Stomach (tissue), 9 donors: ENCODE data around the gene SKI. TPM values are rescaled to one million over a fixed set of nuclear protein-coding genes. Genes with fewer than 3 reads are reported as not detected.

Experiments used
- DNase-seq, 2 donors: peaks; one replicate each; pipeline versions ENCODE4 v3.0.0 to v3.0.0-alpha.2; 2013 to 2019
- H3K27ac ChIP-seq, 5 donors: fragments of 200-600 bp in 4 of 5; sonication (generic) in 4 of 5; one replicate each; pipeline ENCODE4 v1.5.1; 2013 to 2019; ENCODE audit warnings: mild to moderate bottlenecking in 1 of 5, moderate library complexity in 1 of 5
- H3K27me3 ChIP-seq, 3 donors: fragments of 200-600 bp; sonication (generic); one replicate each; pipeline ENCODE4 v1.5.1; 2017 to 2019; ENCODE audit warnings: mixed run types in 1 of 3
- H3K36me3 ChIP-seq, 4 donors: fragments of 200-600 bp; sonication (generic); 1 replicate in 3 of 4; 2 replicates in 1 of 4; pipeline ENCODE4 v1.5.1; 2016 to 2019
- H3K4me1 ChIP-seq, 4 donors: fragments of 200-600 bp; sonication (generic); one replicate each; pipeline ENCODE4 v1.5.1; 2016 to 2019
- H3K4me3 ChIP-seq, 4 donors: fragments of 200-600 bp; sonication (generic) in 3 of 4; one replicate each; pipeline ENCODE4 v1.5.1; 2016 to 2019; ENCODE audit warnings: mild to moderate bottlenecking in 1 of 4
- H3K9me3 ChIP-seq, 4 donors: fragments of 200-600 bp; sonication (generic); one replicate each; pipeline ENCODE4 v1.5.1; 2016 to 2019
- EP300 ChIP-seq: sonication (generic); formaldehyde crosslinking; IDR thresholded peaks from one replicate; pipeline ENCODE4 v1.6.1; 2017; ENCODE audit warnings: antibody characterized with exemption
- POLR2A ChIP-seq, 4 donors: fragments of 450-650 bp; IDR thresholded peaks; one replicate each; pipeline ENCODE4 v1.6.1; 2016; ENCODE audit warnings: antibody characterized with exemption in 4 of 4, control low read depth in 2 of 4, mild to moderate bottlenecking in 1 of 4, moderate library complexity in 1 of 4
- POLR2AphosphoS5 ChIP-seq, 3 donors: sonication (generic); formaldehyde crosslinking; IDR thresholded peaks; one replicate each; pipeline ENCODE4 v1.6.1; 2016; ENCODE audit warnings: antibody characterized with exemption in 3 of 3
- WGBS, 5 donors: extraction: QIAGEN DNeasy Blood & Tissue Kit in 3 of 5; methylation state at CpG; one replicate each; pipeline versions ENCODE4 v1.1.5 to v1.1.7; 2013 to 2018; 5-methylcytosine and 5-hydroxymethylcytosine counted together
- intact Hi-C: fragments of 100-400 bp; cut with DNase I; formaldehyde crosslinking; loops from one replicate; pipeline ENCODE4 v1.15.1; 2023; ENCODE audit warnings: low total_unique reads
- polyA plus RNA-seq, 3 donors: library from polyadenylated mRNA; stranded (reverse); fragments of 200-250 nt; gene quantifications; one replicate each; pipeline ENCODE4 v1.2.3, GENCODE V29; 2013
- total RNA-seq, 5 donors: library from RNA; depleted of rRNA; stranded (reverse); fragments of >200 nt; gene quantifications; one replicate each; pipeline versions ENCODE4 v1.1.0 to v1.2.3, GENCODE V29; 2014 to 2016
- TF ChIP-seq, protein P1 (sequence below), 7 experiments: fragments of 450-650 bp in 4 of 7; fragments of 200-600 bp in 3 of 7; sonication (generic) in 3 of 7; IDR thresholded peaks; one replicate each; pipeline ENCODE4 v1.5.1; 2016 to 2019; ENCODE audit warnings: antibody characterized with exemption in 7 of 7, control low read depth in 2 of 7, mild to moderate bottlenecking in 1 of 7
- donor health status: healthy with polysubstance abuse.
- donor health status: Bipolar disorder and iron deficiency.
- donor health status: healthy.

SKI gene
- total and polyA plus RNA-seq, 8 donors, result 7.4 to 84.0 (median 21.0) TPM

DNA sequence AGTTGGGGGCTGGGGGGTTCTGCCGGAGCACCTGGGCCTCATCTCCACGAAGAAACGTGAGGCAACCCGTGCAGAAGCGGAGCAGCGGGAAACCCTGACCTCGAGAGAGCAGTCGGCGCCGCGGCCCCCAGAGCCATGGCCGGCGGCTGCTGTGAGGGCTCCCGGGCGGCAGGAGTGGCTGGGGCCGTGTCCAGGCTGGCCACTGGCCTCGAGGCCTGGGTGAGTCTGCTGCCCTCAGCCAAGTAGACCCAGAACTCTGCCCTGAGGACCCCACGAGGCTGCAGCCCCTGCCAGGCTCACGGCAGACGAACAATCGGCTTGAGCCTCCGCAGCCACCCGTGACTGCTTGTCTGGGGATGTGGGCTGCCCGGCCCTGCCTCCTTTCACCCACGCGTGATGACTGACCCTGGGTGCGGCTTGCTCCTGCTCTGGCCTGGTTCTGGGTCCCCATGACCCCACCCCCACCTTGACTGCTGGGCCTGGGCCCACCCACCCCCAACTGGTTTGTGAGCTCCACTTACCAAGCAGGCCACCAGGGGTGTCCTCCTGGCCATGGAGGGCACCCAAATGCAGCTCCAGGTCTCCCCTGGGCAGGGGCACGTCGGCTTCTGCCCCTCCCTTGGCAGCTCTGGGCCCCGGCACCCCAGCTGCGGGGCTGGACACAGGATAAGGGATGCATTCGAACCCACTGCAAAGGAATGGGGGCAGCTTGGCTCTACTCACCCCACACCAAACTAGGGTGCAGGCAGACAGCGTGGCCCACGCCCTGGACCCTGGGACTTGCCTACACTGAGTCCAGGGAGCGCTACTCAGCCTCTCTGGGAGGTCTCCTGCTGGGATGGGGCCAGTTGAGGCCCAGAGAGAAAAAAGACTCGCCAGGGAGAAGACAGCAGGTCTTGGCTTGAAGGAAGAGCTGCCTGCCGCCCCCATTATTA lies 129.1 kb downstream of the SKI start:
- intact Hi-C loops, result no loop called here
- H3K27ac ChIP-seq, result no peak overlapping the region
- TF ChIP-seq, protein P1, sequence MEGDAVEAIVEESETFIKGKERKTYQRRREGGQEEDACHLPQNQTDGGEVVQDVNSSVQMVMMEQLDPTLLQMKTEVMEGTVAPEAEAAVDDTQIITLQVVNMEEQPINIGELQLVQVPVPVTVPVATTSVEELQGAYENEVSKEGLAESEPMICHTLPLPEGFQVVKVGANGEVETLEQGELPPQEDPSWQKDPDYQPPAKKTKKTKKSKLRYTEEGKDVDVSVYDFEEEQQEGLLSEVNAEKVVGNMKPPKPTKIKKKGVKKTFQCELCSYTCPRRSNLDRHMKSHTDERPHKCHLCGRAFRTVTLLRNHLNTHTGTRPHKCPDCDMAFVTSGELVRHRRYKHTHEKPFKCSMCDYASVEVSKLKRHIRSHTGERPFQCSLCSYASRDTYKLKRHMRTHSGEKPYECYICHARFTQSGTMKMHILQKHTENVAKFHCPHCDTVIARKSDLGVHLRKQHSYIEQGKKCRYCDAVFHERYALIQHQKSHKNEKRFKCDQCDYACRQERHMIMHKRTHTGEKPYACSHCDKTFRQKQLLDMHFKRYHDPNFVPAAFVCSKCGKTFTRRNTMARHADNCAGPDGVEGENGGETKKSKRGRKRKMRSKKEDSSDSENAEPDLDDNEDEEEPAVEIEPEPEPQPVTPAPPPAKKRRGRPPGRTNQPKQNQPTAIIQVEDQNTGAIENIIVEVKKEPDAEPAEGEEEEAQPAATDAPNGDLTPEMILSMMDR (IDR thresholded peaks at IDR 0.05), result no peak
- TF ChIP-seq EP300 (no peak), POLR2AphosphoS5 (IDR thresholded peaks at IDR 0.05) (no peak), POLR2A (IDR thresholded peaks at IDR 0.05) (no peak)
- DNase-seq, result no peak
- peaks cover 10 to 28% (median 14%) of the 10 kb centered on the region in 4 donors for H3K4me1 ChIP-seq
- no peaks in the 10 kb centered on the region for H3K9me3 ChIP-seq
- H3K4me3 ChIP-seq, result no peak overlapping the region
- peaks cover 0 to 14% (median 6%) of the 10 kb centered on the region in 4 donors for H3K36me3 ChIP-seq
- WGBS, 5 donors, result 83 to 93% (median 91%) methylated on average over 21 to 37 of the region's 37 CpGs
- H3K27me3 ChIP-seq, result no peaks in the 10 kb centered on the region

DNA sequence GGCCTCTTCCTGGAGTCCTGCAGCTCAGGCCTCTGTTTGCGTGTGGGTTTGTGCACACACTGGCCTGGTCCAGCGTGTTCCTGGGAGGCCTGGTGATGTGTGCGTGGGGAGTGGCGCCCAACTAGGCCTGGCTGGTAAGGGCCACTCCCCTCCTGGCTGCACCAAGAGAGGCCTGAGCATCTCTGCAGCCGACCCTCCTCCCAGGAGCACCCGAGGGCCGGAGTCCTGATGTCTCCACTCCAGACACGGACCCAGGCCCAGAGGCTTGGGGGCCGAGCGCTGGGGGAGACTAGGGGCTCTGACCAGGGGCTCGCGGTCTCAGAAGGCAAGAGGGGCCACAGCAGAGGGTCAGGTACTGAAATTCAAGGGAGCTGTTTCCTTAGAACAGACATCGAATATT lies 130.0 kb downstream of the SKI start:
- intact Hi-C loops, result no loop called here
- no peak overlapping the region for H3K27ac ChIP-seq
- DNase-seq, result no peak
- peaks cover 6 to 20% (median 7%) of the 10 kb centered on the region in 4 donors for H3K4me1 ChIP-seq
- H3K36me3 ChIP-seq, result peaks cover 0 to 14% (median 6%) of the 10 kb centered on the region in 4 donors
- 79 to 98% (median 87%) methylated on average over 5 to 13 of the region's 13 CpGs for whole genome bisulfite sequencing, 5 donors
- TF ChIP-seq, protein P1 (IDR thresholded peaks at IDR 0.05), result no peak
- TF ChIP-seq POLR2AphosphoS5 (IDR thresholded peaks at IDR 0.05) (no peak), POLR2A (IDR thresholded peaks at IDR 0.05) (no peak), EP300 (no peak)
- H3K27me3 ChIP-seq, result no peaks in the 10 kb centered on the region
- no peak overlapping the region for H3K4me3 ChIP-seq
- H3K9me3 ChIP-seq, result peaks cover 0 to under 1% (median 0%) of the 10 kb centered on the region in 4 donors

DNA sequence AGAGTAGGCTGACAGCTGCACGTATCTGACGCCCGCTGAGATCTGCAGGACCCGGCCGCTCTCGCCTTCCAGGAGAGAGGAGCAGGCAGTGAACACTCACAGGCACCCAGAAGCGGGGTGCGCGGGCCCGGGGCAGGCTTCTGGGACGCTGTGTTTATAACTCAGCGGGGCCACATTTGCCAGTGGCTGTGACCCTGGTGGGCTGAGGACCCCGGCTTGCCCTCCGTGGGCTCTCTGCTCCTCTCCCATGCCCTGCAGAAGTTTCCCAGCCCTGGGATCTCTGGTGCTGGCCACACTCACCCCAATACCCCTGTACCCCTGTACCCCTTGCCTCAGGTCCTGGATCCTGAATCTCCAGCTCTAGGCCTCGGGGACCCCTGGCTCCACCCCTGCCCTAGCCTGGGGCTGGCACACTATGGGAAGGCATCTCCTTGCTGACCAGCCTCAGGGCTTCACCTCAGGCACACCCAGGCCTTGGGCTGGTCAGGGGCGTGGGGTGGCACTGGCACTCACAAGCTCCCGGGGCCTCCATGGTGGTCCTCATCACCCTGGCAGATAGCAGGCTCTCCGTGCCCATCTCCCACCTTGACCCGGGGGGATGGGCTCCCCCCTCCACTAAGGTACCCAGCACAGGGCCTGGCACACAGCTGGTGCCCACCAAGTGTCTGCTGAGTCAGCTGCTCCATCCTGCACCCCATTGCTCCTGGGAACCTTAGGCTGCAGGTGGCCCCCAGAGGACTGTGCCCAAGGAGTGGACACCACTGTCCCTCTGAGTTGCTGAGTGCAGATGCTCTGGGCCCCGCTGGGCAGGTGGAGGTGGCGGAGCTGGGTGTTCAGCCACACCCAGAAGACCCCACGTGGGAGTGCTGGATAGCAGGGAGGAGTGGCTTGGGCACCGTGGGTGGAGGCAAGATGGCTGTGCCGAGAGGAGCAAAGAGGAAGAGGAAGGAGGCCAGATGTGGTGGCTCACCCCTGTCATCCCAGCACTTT lies 130.8 kb downstream of the SKI start:
- no peak overlapping the region for H3K27ac ChIP-seq

More for the DNA sequence above, 130.8 kb downstream of the SKI start:
- Histone ChIP-seq H3K9me3 (peaks cover 0 to 7% (median 2%) of the 10 kb centered on the region in 4 donors), H3K36me3 (peaks cover 0 to 14% (median 6%) of the 10 kb centered on the region in 4 donors), H3K27me3 (no peaks in the 10 kb centered on the region), H3K4me3 (no peak overlapping the region), H3K4me1 (peaks cover 0 to 14% (median 0%) of the 10 kb centered on the region in 4 donors)
- no peak for DNase-seq
- intact Hi-C loops, result no loop called here
- 84 to 93% (median 89%) methylated on average over 17 to 24 of the region's 24 CpGs for WGBS, 5 donors
- TF ChIP-seq POLR2AphosphoS5 (IDR thresholded peaks at IDR 0.05) (no peak), EP300 (no peak), POLR2A (IDR thresholded peaks at IDR 0.05) (no peak)
- TF ChIP-seq, protein P1 (IDR thresholded peaks at IDR 0.05), result no peak

Other genes starting within 250 kb of the SKI start
- gene CFAP74, start 224.5 kb upstream of the SKI start, total RNA-seq, result under 1 TPM in 1 of 5 donors, not detected in 4; under 0.01 TPM
- gene CFAP74, start 224.5 kb upstream of the SKI start, polyA plus RNA-seq, result not detected
- gene GABRD, start 209.0 kb upstream of the SKI start, total RNA-seq, result 1 to 10 TPM in 1 of 5 donors, not detected in 4; 1.5 TPM
- under 1 TPM in 2 of 3 donors, not detected in 1; 0.50 to 0.95 TPM for gene GABRD, start 209.0 kb upstream of the SKI start, polyA plus RNA-seq
- 10 to 100 TPM; 11.1 to 55.8 (median 21.3) TPM for gene PRKCZ, start 177.9 kb upstream of the SKI start, total RNA-seq
- 10 to 100 TPM; 23.7 to 38.8 (median 27.3) TPM for gene PRKCZ, start 177.9 kb upstream of the SKI start, polyA plus RNA-seq
- gene FAAP20, start 33.5 kb upstream of the SKI start, total RNA-seq, result 100 to 1,000 TPM in 1 of 5 donors, 10 to 100 TPM in 3, 1 to 10 TPM in 1; 8.2 to 170 (median 25.8) TPM
- 100 to 1,000 TPM in 2 of 3 donors, 10 to 100 TPM in 1; 91.3 to 120 (median 101) TPM for gene FAAP20, start 33.5 kb upstream of the SKI start, polyA plus RNA-seq
- 10 to 100 TPM in 3 of 5 donors, 1 to 10 TPM in 2; 3.1 to 18.1 (median 15.8) TPM for gene MORN1, start 163.2 kb downstream of the SKI start, total RNA-seq
- gene MORN1, start 163.2 kb downstream of the SKI start, polyA plus RNA-seq, result 1 to 10 TPM; 2.6 to 5.7 (median 3.7) TPM
- 10 to 100 TPM; 58.2 to 73.6 (median 69.6) TPM for gene RER1, start 163.5 kb downstream of the SKI start, total RNA-seq
- gene RER1, start 163.5 kb downstream of the SKI start, polyA plus RNA-seq, result 10 to 100 TPM; 38.2 to 63.8 (median 53.3) TPM
- gene PEX10, start 184.2 kb downstream of the SKI start, total RNA-seq, result 10 to 100 TPM in 3 of 5 donors, 1 to 10 TPM in 1, under 1 TPM in 1; 0.87 to 27.2 (median 17.6) TPM
- 10 to 100 TPM; 14.8 to 16.5 (median 15.0) TPM for gene PEX10, start 184.2 kb downstream of the SKI start, polyA plus RNA-seq
- gene PLCH2, start 248.0 kb downstream of the SKI start, total RNA-seq, result 1 to 10 TPM in 2 of 5 donors, under 1 TPM in 1, not detected in 2; 0.55 to 4.5 (median 1.3) TPM
- gene PLCH2, start 248.0 kb downstream of the SKI start, polyA plus RNA-seq, result 10 to 100 TPM in 1 of 3 donors, under 1 TPM in 2; 0.75 to 24.9 (median 0.76) TPM